ENCODE data around the gene PI4KB. TPM values are rescaled to one million over a fixed set of nuclear protein-coding genes. Genes with fewer than 3 reads are reported as not detected.

Gene PI4KB
- total and polyA plus RNA-seq, 2 experiments from 2014 or later, result 15.3 to 25.5 TPM

DNA sequence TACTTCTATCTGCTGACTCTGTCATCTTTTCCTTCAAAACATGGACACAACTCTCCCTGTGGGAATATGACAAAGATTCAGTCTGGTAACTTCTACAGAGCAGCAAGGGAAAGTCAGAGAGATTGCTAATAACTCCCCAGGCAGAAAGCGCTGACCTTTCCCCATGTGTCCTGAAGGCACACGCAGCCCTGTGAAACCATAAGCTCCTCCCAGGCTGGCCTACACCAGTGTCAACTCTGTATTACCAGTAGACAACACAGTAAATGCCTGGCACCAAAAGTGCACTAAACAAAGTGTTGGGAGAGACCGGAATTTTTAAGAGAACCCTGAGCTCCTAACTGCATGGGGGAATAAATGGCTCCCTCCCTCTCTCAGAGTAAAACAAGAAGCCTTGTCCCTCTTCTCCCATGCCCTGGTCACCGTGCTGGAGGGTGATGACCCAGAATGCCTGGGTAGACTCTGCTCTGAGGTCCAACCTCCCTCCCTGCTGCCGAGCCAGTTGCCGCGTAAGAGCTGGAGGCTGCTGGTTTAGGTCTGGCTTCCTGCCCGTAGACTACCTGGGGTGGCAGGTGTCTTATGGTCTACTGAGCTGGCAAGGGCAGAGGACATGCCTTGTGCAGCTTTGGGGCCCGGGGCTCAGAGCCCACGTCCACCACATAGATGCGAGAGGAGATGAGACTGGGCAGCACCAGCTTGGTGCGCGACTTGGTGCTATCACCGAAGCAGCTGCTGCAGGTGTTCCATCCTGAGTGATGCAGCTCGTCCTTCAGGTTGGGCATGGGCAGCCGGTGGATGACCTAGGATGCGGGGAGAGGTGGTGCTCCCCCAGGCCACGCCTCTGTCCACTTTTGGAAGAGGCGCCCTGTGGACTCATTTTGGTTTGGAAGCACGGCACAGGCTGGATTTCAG, 41.4 kb upstream of the PI4KB start:
- Histone ChIP-seq H3K27me3 (ENCODE audit: insufficient read depth) (no peaks in the 10 kb centered on the region), H3K4me1 (ENCODE audit: insufficient read depth) (peaks cover 16% of the 10 kb centered on the region), H3K4me2 (no peak overlapping the region), H3K4me3 (no peak overlapping the region), H3K9me2 (ENCODE audit: insufficient read depth) (no peaks in the 10 kb centered on the region), H3F3A (replicated peaks; ENCODE audit: low read depth) (no peaks in the 10 kb centered on the region), H2AFZ (no peak overlapping the region), H4K20me1 (replicated peaks; ENCODE audit: insufficient read depth) (no peaks in the 10 kb centered on the region), H3K36me3 (ENCODE audit: insufficient read depth) (no peaks in the 10 kb centered on the region), H3K79me2 (replicated peaks; ENCODE audit: insufficient read depth) (no peaks in the 10 kb centered on the region), H3K27ac (ENCODE audit: low read depth) (no peak overlapping the region)
- Mint-ChIP-seq H3K27me3 (ENCODE audit: insufficient read depth, low read depth, poor library complexity) (peaks cover 14% of the 10 kb centered on the region), H3K4me1 (peaks cover 20% of the 10 kb centered on the region), H3K36me3 (ENCODE audit: low read depth) (peaks cover 18% of the 10 kb centered on the region), H3K27ac (no peak overlapping the region), H3K9me3 (peaks cover 5% of the 10 kb centered on the region), H3K4me3 (no peak overlapping the region)
- DNase-seq (ENCODE audit: low spot score), result no peak
- ATAC-seq, result no peak
- no peak for TF ChIP-seq CREB1 (CRISPR knock-in tag; IDR thresholded peaks at IDR 0.05; ENCODE audit: low read depth)
- no peak for TF ChIP-seq ZNF462 (CRISPR knock-in tag; IDR thresholded peaks at IDR 0.05)
- TF ChIP-seq, protein P1, sequence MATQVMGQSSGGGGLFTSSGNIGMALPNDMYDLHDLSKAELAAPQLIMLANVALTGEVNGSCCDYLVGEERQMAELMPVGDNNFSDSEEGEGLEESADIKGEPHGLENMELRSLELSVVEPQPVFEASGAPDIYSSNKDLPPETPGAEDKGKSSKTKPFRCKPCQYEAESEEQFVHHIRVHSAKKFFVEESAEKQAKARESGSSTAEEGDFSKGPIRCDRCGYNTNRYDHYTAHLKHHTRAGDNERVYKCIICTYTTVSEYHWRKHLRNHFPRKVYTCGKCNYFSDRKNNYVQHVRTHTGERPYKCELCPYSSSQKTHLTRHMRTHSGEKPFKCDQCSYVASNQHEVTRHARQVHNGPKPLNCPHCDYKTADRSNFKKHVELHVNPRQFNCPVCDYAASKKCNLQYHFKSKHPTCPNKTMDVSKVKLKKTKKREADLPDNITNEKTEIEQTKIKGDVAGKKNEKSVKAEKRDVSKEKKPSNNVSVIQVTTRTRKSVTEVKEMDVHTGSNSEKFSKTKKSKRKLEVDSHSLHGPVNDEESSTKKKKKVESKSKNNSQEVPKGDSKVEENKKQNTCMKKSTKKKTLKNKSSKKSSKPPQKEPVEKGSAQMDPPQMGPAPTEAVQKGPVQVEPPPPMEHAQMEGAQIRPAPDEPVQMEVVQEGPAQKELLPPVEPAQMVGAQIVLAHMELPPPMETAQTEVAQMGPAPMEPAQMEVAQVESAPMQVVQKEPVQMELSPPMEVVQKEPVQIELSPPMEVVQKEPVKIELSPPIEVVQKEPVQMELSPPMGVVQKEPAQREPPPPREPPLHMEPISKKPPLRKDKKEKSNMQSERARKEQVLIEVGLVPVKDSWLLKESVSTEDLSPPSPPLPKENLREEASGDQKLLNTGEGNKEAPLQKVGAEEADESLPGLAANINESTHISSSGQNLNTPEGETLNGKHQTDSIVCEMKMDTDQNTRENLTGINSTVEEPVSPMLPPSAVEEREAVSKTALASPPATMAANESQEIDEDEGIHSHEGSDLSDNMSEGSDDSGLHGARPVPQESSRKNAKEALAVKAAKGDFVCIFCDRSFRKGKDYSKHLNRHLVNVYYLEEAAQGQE (IDR thresholded peaks at IDR 0.05; ENCODE audit: unreplicated experiment), result no peak
- TF ChIP-seq POLR2AphosphoS5 (IDR thresholded peaks at IDR 0.05; ENCODE audit: low read depth), result no peak
- TF ChIP-seq CTCF (conservative IDR thresholded peaks at IDR 0.05; ENCODE audit: low read depth in 2 of 2), result no peak
- TF ChIP-seq STAT1 (IDR thresholded peaks at IDR 0.05; ENCODE audit: unreplicated experiment), result no peak
- TF ChIP-seq EZH2 (IDR thresholded peaks at IDR 0.05; ENCODE audit: low read depth, unreplicated experiment), result no peak
- TF ChIP-seq ZNF114 (CRISPR knock-in tag; IDR thresholded peaks at IDR 0.05), result no peak
- TF ChIP-seq ZNF331 (CRISPR knock-in tag; IDR thresholded peaks at IDR 0.05; ENCODE audit: low read depth), result no peak
- TF ChIP-seq, protein P2, sequence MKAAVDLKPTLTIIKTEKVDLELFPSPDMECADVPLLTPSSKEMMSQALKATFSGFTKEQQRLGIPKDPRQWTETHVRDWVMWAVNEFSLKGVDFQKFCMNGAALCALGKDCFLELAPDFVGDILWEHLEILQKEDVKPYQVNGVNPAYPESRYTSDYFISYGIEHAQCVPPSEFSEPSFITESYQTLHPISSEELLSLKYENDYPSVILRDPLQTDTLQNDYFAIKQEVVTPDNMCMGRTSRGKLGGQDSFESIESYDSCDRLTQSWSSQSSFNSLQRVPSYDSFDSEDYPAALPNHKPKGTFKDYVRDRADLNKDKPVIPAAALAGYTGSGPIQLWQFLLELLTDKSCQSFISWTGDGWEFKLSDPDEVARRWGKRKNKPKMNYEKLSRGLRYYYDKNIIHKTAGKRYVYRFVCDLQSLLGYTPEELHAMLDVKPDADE (IDR thresholded peaks at IDR 0.05), result no peak
- TF ChIP-seq JUNB (IDR thresholded peaks at IDR 0.05; ENCODE audit: unreplicated experiment), result no peak
- no peak for TF ChIP-seq NANOG (IDR thresholded peaks at IDR 0.05; ENCODE audit: borderline replicate concordance)
- no peak for TF ChIP-seq EZH2phosphoT487 (IDR thresholded peaks at IDR 0.05; ENCODE audit: unreplicated experiment)
